Endodermal cell (in vitro differentiated cells): ENCODE results near the gene HELB. TPM values are rescaled to one million over a fixed set of nuclear protein-coding genes. Genes with fewer than 3 reads are reported as not detected.
A peak's percentile ranks its signal among the peaks of the same experiment; 100 is the strongest.

Experiments used
- DNase-seq: peaks from one replicate; pipeline ENCODE4 v3.0.0-alpha.2; 2017
- H3K27ac ChIP-seq: 2 replicates; pipeline ENCODE4 v1.5.1; 2013; ENCODE audit warnings: mild to moderate bottlenecking, low read depth, low read length, moderate library complexity
- H3K27me3 ChIP-seq: 2 replicates; pipeline ENCODE4 v1.6.1; 2013; ENCODE audit warnings: mild to moderate bottlenecking, low read length, moderate library complexity; ENCODE audit not compliant: insufficient read depth, control insufficient read depth, poor library complexity, severe bottlenecking
- H3K36me3 ChIP-seq: 2 replicates; pipeline ENCODE4 v1.7.0; 2013; ENCODE audit warnings: mild to moderate bottlenecking, low read length, moderate library complexity; ENCODE audit not compliant: control insufficient read depth, insufficient read depth
- H3K4me1 ChIP-seq: one replicate; pipeline ENCODE4 v1.7.0; 2013; ENCODE audit warnings: low read length; ENCODE audit not compliant: control insufficient read depth, insufficient read depth
- H3K4me3 ChIP-seq: 2 replicates; pipeline ENCODE4 v1.5.1; 2013; ENCODE audit warnings: mild to moderate bottlenecking, low read length, moderate library complexity
- H3K9ac ChIP-seq: 2 replicates; pipeline ENCODE4 v1.6.1; 2013; ENCODE audit warnings: mild to moderate bottlenecking, low read length, moderate library complexity; ENCODE audit not compliant: poor library complexity, severe bottlenecking; ENCODE audit errors: extremely low read depth
- H3K9me3 ChIP-seq: 2 replicates; pipeline ENCODE4 v1.6.1; 2013; ENCODE audit warnings: mild to moderate bottlenecking, low read length, moderate library complexity; ENCODE audit not compliant: control insufficient read depth
- H3K27ac Mint-ChIP-seq: 2 replicates; pipeline ENCODE4 v1.8.0; 2020; ENCODE audit warnings: mixed read lengths
- H3K27me3 Mint-ChIP-seq: 2 replicates; pipeline ENCODE4 v1.8.0; 2021; ENCODE audit warnings: mild to moderate bottlenecking, mixed read lengths; ENCODE audit not compliant: insufficient read depth
- H3K36me3 Mint-ChIP-seq: 2 replicates; pipeline ENCODE4 v1.8.0; 2020; ENCODE audit warnings: low read depth, mixed read lengths
- H3K4me1 Mint-ChIP-seq: 2 replicates; pipeline ENCODE4 v1.8.0; 2020; ENCODE audit warnings: mixed read lengths
- H3K4me3 Mint-ChIP-seq: 2 replicates; pipeline ENCODE4 v1.8.0; 2020; ENCODE audit warnings: mild to moderate bottlenecking, moderate library complexity, mixed read lengths
- H3K9me3 Mint-ChIP-seq: 2 replicates; pipeline ENCODE4 v1.8.0; 2020; ENCODE audit warnings: mild to moderate bottlenecking, mixed read lengths
- CTCF ChIP-seq: fragments of 200-600 bp; sonication (generic); conservative IDR thresholded peaks from 2 replicates; pipeline ENCODE4 v1.5.0; 2021; ENCODE audit warnings: antibody characterized with exemption, mild to moderate bottlenecking
- WGBS, 2 experiments: methylation state at CpG; one replicate each; pipeline versions ENCODE4 v1.1.5 to v1.1.7; 2013; ENCODE audit warnings: missing lambda C conversion rate in 2 of 2, mixed read lengths in 1 of 2; ENCODE audit not compliant: insufficient coverage in 1 of 2, insufficient read length in 1 of 2; 5-methylcytosine and 5-hydroxymethylcytosine counted together
- total RNA-seq, 2 donors: library from RNA; stranded (reverse); fragmentation: NEBNext Ultra II Directional in 1 of 2; extraction: Animal tissue kit (Norgen Biotek cat#: 25700) in 1 of 2; gene quantifications; 2 replicates in 1 of 2; 3 replicates in 1 of 2; pipeline ENCODE4 v1.2.1, GENCODE V29; 2021

Gene HELB
- total RNA-seq, 2 donors from 2014 or later = 6.2 to 11.0 TPM

DNA sequence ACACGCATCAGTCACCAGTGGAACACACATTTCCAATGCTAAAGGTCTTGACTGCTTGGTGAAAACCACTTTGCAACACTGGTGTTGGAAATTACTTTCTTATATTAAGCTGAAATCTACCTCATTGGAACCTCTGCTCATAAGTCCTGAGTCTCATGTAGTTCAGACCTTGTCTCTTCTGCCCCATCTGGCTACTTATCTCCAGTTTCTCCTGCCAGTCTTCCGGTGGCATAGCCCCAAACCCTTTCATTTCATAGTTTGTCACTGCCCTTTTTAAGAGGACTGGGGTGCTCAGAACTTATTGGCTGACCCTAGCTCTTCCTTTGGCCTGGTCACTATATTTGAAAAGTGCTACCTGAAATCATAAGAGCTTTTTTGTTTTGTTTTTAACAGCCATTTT lies 43.7 kb downstream of the HELB start:
- H3K9me3 Mint-ChIP-seq = peaks cover 24% of the 10 kb centered on the region
- H3K4me3 ChIP-seq = no peak overlapping the region
- peaks cover 12% of the 10 kb centered on the region for H3K36me3 ChIP-seq
- H3K27ac ChIP-seq = no peak overlapping the region
- H3K4me1 ChIP-seq = no peaks in the 10 kb centered on the region
- peaks cover 13% of the 10 kb centered on the region for H3K9me3 ChIP-seq
- no peak for TF ChIP-seq CTCF
- no peaks in the 10 kb centered on the region for H3K27me3 Mint-ChIP-seq
- H3K4me3 Mint-ChIP-seq = no peak overlapping the region
- H3K9ac ChIP-seq = no peak overlapping the region
- H3K27ac Mint-ChIP-seq = no peak overlapping the region
- DNase-seq = no peak
- H3K4me1 Mint-ChIP-seq = no peaks in the 10 kb centered on the region
- WGBS, 2 experiments = 92 to 100% methylated on average over 1 to 2 of the region's 2 CpGs
- H3K36me3 Mint-ChIP-seq = peaks cover 57% of the 10 kb centered on the region
- H3K27me3 ChIP-seq = no peaks in the 10 kb centered on the region

- no peaks in the 10 kb centered on the region for H3K9me3 ChIP-seq
- Mint-ChIP-seq H3K4me3 (no peak overlapping the region), H3K27ac (no peak overlapping the region), H3K4me1 (no peaks in the 10 kb centered on the region), H3K36me3 (peaks cover 20% of the 10 kb centered on the region), H3K27me3 (no peaks in the 10 kb centered on the region), H3K9me3 (no peaks in the 10 kb centered on the region)
- peaks cover 4% of the 10 kb centered on the region for H3K36me3 ChIP-seq
- H3K4me3 ChIP-seq = no peak overlapping the region
- DNase-seq = no peak
- no peaks in the 10 kb centered on the region for H3K27me3 ChIP-seq
- H3K4me1 ChIP-seq = no peaks in the 10 kb centered on the region
- H3K9ac ChIP-seq = no peak overlapping the region
- TF ChIP-seq CTCF = no peak
- no peak overlapping the region for H3K27ac ChIP-seq
- WGBS, 2 experiments = 95% methylated on average over 2 of the region's 2 CpGs; no CpG with 5 or more reads in 1 of the 2 experiments
Observed at GRCh38 chr12:66351301-66351700, 49.0 kb downstream of the HELB start.

GRCh38 chr12:66352197-66352596 lies 49.9 kb downstream of the HELB start:
- H3K27me3 Mint-ChIP-seq = no peaks in the 10 kb centered on the region
- WGBS, 2 experiments = 72 to 75% methylated on average over 9 of the region's 9 CpGs
- TF ChIP-seq CTCF = peak; percentile 81
- no peak overlapping the region for H3K4me3 Mint-ChIP-seq
- H3K4me1 Mint-ChIP-seq = no peaks in the 10 kb centered on the region
- H3K27ac Mint-ChIP-seq = no peak overlapping the region
- H3K36me3 ChIP-seq = peaks cover 4% of the 10 kb centered on the region
- no peaks in the 10 kb centered on the region for H3K9me3 Mint-ChIP-seq
- no peak overlapping the region for H3K27ac ChIP-seq
- no peak overlapping the region for H3K9ac ChIP-seq
- no peak overlapping the region for H3K4me3 ChIP-seq
- peak; percentile 92 for DNase-seq
- no peaks in the 10 kb centered on the region for H3K4me1 ChIP-seq
- no peaks in the 10 kb centered on the region for H3K9me3 ChIP-seq
- H3K27me3 ChIP-seq = no peaks in the 10 kb centered on the region
- H3K36me3 Mint-ChIP-seq = peaks cover 14% of the 10 kb centered on the region
